ENCODE measurements around the gene NPBWR2.

The NPBWR2 gene

DNA sequence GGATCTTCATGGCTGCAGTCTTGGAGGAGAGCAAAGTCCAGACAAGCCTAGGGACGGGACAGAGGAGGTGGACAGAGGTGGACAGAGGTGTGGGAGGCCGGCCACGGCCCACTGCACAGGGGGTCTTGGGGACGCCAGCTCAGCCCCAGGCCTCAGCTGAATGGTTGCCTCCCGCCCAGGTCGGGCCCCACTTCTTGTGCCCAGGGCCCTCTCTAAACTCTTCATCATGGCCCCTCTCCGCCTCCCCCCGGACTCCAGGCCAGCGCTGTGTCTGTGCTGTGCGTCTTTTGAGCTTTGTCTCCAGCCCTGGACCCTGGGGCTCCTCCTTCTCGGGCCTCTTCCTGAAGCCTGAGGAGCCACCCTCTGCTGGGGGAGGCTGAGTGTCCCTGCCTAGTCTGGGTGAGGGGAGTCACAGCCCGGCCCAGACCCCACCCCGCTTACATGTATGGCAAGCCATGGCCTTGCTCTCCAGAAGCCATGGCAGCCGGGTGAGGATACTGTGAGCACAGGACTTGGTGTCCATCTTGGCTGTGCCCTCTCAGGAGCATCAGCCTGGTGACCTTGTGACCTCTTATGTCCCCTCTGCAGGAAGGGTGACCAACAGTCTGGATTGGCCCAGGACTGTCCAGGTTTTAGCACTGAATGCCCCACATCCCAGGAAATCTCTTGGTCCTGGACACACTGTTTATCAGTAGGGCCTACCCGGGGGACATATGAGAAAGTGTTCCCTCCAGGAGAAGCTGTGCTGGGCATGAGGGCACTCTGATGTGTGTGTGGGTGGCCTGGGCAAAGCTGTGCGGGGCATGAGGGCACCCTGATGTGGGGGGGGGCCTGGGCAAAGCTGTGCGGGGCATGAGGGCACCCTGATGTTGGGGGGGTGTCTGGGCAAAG is 9.4 kb upstream of the NPBWR2 start:
- DNase-seq = no peak

DNA sequence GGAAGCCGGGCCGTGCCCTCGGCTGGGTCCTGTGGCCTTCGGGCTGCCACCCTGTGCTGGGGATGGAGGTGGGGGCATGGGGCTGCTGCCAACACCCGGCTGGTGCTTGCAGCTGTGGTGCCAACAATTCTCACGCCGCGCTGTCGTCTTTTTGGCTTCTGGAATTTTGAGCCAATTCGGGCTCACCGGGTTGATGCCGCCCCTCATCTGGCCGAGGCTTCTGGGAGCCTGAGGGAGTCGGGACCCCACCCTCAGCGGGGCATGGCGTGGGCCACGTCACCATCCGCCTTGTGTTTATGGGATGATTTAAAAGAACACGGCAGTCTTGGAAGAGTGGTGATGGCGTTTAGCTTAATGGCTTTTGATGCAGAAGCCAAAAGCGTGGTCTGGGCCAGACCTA is 8.7 kb upstream of the NPBWR2 start:
- DNase-seq = no peak

DNA sequence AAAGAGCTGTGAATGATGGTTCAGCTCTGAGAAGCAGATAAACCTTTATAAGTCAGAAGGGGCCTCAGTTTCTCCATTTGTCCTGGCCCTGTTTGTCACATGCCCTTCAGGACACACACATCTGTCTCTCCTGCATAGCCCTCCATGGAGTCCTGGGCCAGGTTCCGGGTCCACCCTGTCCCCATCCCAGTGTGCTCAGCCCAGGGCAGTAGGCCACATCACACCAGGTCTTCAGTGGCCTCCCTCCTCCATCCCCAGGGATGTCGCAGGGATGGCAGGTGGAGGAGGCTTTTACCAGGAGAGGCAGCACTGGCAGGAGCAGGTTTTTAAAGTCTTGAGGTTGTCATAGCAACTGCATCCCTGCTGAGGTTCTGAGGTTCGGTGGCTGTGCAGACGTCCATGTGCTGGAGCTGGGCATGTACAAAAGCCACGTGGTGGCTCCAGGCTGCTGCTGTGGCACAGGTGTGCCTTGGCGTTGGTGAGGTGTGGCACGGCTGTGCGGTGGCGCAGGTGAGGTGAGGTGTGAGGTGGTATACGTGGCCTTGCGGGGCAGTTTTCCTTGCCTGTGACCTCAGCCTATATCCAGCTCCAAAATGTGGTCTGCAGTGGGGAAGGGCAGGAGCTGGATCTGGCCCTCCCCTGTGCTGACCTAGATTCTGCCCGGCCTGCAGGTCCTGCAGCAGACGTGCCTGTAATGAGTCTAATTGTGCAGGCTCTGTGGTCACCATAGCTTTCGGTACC is 8.0 kb upstream of the NPBWR2 start:
- DNase-seq = no peak

DNA sequence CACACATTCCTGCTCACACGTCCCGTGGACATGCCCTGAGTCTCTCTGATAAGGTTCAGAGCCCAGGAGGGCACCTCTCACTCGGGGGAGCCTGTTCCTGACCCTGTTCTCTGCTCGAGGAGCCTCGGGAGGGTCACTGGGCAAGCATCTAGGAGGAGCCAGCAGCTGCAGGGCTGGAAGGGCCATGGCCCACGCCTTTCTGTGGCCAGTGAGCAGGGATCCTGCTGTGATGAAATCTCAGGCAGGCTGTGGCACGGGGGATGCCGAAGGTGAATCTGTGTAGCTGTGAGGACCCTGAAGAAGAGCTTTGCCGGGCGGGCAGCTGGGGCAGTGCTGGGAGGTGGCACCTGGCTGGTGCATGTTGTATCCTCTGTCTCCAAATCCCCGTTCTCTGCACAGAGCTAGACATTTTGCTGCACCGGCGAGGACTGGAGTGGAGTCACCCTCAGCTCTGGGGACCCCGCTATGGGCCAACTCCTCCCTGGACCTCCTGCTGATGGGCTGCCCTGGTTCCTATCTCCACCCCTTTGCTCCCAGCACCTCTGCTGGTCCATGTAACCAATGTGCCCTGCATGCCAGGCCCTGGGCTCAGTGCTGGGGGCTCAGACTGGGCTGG is 7.1 kb upstream of the NPBWR2 start:
- no peak for DNase-seq

DNA sequence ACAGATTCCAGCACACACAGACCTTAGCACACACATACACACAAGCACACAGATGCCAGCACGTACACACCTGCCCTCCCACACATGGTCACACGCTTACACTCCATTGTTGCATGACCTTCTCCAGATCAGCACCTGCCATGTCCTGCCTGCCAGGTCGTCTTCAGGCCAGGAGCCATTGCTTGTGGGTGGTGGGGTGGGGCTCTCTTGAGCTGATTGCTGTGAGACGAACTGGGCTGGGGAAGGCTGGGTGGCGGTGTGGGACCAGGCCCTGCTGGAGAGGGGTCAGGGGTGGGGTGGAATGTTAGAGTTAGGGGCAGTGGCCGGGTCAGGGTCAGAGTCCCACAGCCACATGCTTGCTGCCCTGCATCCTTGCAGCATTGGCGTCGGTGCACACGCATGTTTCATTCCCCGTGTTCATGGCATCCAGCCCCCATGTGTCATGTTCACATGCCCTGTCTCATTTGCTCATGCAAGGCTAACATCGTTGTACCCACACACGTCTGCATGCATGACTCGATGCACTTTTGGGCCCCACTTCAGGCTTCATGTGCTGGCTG is 6.5 kb upstream of the NPBWR2 start:
- DNase-seq = no peak

DNA sequence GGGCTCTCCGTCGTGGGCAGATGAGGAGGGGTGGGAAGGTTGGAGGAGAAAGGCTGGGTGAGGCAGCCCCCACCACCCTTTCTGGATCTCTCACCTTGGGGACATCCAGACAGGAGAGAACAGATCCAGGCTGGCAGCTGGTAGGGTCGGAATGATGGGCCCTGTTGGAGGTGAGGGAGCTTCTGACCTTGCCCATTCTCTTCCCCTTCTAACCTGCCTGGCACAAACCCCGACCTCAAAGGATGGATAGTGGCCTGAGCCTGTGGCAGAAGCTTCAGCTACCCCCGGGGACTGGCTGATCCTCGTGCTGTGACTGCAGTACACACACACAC is 6.0 kb upstream of the NPBWR2 start:
- DNase-seq = no peak

- no peak for DNase-seq
These were observed 5.5 kb upstream of the NPBWR2 start for GRCh38 chr20:64112691-64113443.

DNA sequence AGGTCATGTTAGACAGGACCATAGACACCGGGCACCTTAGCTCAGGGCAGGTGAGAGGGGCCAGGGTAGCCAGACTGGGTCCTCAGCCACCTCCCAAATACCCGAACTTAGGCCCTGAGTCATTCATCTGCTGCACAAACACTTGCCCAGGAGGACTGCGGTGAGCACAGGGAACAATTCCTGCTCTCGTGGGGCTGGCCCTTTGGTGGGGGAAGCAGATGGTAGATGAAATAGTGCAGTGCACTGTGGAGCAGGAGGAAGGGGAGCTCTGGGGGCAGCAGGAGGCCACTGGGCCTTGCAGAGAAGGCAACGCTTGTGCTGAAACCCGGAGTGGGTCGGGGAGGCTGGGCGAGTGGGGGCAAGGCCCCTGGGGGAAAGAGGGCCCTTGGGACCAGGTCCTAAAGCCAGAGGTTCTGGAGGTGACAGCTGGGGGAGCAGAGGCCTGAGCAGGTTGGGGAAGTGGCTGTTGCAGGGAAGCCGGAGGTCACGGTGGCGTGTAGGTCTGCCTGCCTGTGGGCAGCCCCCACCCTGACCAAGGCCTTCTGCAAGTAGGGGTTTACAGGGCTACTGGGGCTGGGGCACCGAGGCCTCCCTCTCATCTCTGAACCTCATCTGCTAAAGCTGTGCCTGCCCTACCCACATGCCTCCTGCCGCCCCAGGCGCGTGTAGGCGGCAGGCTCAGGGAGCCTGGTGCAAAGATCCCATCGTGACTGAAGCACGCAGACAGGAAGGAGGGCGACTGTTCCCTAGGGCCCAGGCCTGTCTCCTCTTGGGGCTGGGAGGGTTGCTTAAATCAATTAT is 4.7 kb upstream of the NPBWR2 start:
- no peak for DNase-seq

DNA sequence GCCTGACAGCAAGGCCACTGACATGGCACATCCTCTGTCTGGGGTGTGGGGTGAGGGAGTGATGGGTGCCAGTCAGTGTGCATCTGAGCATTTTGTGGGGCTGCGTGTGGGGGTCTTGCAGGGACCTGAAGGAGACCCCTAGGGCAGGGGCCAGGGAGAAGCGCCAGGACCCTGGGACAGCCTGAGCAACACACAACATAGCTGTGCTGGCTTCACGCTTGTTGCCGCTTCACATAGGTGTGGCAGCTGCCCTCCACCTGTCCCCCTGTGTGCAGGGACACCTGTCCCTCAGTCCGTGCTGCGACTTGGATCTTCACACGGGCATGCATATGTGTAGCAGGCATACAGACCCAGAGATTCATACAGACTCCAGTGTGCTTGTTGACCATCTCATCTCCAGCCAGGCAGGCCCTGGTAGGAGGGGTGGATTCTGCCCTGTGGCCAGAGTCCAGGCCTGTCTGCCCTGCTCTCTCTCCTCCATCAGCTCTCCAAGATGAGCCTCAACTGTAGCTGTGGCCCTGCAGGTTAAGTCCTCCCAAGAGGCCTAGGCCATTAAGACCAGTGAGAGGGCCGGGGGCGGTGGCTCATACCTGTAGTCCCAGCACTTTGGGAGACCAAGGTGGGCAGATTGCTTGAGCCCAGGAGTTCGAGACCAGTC is 3.2 kb upstream of the NPBWR2 start:
- DNase-seq = no peak

- no peak for DNase-seq
These were observed 2.5 kb upstream of the NPBWR2 start for GRCh38 chr20:64109831-64110391.

DNA sequence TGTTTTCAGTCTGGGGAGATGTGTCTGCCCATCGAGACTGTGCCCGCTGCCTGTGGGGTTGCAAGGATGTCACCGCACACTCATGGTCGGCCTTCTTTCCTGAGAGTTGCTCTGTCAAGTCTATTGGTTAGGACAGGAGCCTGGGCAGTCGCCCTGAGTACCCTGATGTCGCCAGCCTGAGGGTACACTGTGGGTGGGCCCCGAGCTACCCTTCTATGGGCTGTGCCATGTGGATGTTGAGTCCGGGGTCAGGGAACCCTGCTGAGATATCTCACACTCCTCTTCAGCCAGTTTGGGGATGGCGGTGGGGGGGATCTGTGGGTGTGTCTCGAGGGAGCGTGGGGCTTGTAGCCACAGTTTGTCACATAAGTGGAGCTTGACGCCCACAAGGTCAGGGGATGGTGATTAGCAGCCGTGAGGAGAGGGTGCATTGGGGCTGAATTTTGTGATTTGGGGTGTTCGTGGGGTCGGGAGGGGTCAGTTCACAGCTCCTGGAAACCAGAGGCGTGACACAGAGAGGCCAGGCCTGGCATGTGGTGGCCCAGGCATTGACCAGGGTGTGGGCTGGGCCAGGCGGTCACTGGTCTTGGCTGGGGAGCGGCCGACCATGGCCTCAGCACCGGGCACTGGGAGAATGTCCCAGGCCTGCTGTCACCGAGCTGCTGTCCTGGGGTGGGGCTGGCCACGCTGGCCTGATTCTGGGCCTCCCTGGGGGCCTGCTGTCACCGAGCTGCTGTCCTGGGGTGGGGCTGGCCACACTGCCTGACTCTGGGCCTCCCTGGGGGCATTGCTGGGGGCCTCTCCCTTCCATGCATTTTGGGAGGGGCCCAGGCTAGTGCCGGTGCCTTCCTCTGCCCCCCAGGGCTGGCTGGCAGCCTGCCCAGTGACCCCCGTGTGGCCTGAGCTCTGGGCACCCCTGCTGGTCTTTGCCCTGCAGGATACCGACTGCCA is 1.6 kb upstream of the NPBWR2 start:
- DNase-seq = no peak

GRCh38 chr20:64107736-64108457 is 532 bp upstream of the NPBWR2 start:
- DNase-seq = no peak

GRCh38 chr20:64106435-64106961 is 867 bp downstream of the NPBWR2 start:
- DNase-seq = no peak

GRCh38 chr20:64105846-64106434 is 1.4 kb downstream of the NPBWR2 start:
- no peak for DNase-seq

DNA sequence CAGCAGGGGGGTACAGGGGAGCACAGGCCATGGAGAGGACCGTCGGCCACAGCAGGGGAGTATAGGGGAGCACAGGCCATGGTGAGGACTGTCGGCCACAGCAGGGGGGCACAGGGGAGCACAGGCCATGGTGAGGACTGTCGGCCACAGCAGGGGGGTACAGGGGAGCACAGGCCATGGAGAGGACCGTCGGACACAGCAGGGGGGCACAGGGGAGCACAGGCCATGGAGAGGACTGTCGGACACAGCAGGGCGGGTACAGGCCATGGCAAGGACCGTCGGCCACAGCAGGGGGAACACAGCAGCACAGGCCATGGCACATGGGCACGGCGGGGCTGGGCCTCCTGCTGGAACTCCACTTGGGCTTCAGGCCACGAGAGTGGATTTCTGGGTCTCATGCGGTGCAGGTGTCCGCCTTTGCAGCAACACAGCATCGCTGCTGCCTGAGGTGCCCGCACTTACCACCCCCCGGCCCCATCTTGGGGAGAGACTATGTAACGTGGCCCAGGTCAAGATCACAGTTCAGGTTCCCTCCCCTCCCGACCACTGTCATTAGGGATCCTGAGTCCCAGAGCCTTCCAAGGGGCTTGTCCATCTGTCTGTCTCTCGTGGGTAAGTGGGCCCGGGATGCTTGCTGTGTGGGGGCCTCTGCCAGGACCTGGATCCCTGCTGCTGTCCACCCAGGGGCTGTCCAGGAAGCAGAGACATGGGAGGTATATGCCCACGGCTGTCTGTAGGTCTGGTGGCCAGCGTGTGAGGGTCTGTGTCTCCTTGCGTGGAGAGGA is 2.5 kb downstream of the NPBWR2 start:
- no peak for DNase-seq

- no peak for DNase-seq
These were observed 3.3 kb downstream of the NPBWR2 start for GRCh38 chr20:64103871-64104666.

Data from SIG-M5 (cell line).